Stimulated activated CD4-positive, alpha-beta T cell treated with anti-CD3 and anti-CD28 coated beads, TNF-alpha, amount 100 ng/mL, for 4 hours (primary cell): Measurements from ENCODE around the gene EPB41L3.
"Not testable (repeated sequence)": the region's sequence is repeated elsewhere in the genome, so short reads cannot be mapped to it uniquely, and the experiment has no call there.

Experiments
- DNase-seq, 3 experiments: peaks; one replicate each; pipeline ENCODE4 v3.0.0-alpha.2; 2020; ENCODE audit warnings: low read depth in 3 of 3

EPB41L3 gene

GRCh38 chr18:5530629-5531178 is 13.1 kb downstream of the EPB41L3 start:
- no peak for DNase-seq

- no peak for DNase-seq
Measured at GRCh38 chr18:5529471-5529870, 14.3 kb downstream of the EPB41L3 start.

- no peak for DNase-seq
Measured at GRCh38 chr18:5527603-5528002, 16.2 kb downstream of the EPB41L3 start.

- DNase-seq: no peak
Measured at GRCh38 chr18:5524660-5525059, 19.1 kb downstream of the EPB41L3 start.

- no peak for DNase-seq
Measured at GRCh38 chr18:5521000-5521399, 22.8 kb downstream of the EPB41L3 start.

GRCh38 chr18:5520464-5520863 is 23.3 kb downstream of the EPB41L3 start:
- no peak for DNase-seq

GRCh38 chr18:5519448-5520298 is 24.1 kb downstream of the EPB41L3 start:
- DNase-seq: no peak

GRCh38 chr18:5518899-5519371 is 24.9 kb downstream of the EPB41L3 start:
- no peak for DNase-seq

GRCh38 chr18:5518179-5518770 is 25.5 kb downstream of the EPB41L3 start:
- DNase-seq: no peak

- no peak for DNase-seq
Measured at GRCh38 chr18:5516841-5517240, 27.0 kb downstream of the EPB41L3 start.

- no peak for DNase-seq
Measured at GRCh38 chr18:5515011-5515784, 28.6 kb downstream of the EPB41L3 start.

GRCh38 chr18:5513947-5514346 is 29.9 kb downstream of the EPB41L3 start:
- no peak for DNase-seq

- no peak for DNase-seq
Measured at GRCh38 chr18:5512176-5512575, 31.6 kb downstream of the EPB41L3 start.

GRCh38 chr18:5511541-5511940 is 32.3 kb downstream of the EPB41L3 start:
- not testable (repeated sequence) for DNase-seq

GRCh38 chr18:5510135-5510846 is 33.5 kb downstream of the EPB41L3 start:
- no peak for DNase-seq

- DNase-seq: no peak
Measured at GRCh38 chr18:5508821-5509220, 35.0 kb downstream of the EPB41L3 start.

GRCh38 chr18:5507756-5508155 is 36.0 kb downstream of the EPB41L3 start:
- DNase-seq: no peak

GRCh38 chr18:5506174-5506573 is 37.6 kb downstream of the EPB41L3 start:
- no peak for DNase-seq

GRCh38 chr18:5503740-5504139 is 40.1 kb downstream of the EPB41L3 start:
- no peak for DNase-seq

- DNase-seq: no peak
Measured at GRCh38 chr18:5500158-5500939, 43.4 kb downstream of the EPB41L3 start.

GRCh38 chr18:5498452-5498851 is 45.3 kb downstream of the EPB41L3 start:
- no peak for DNase-seq
